ENCODE data around the gene SRRD. TPM values are rescaled to one million over a fixed set of nuclear protein-coding genes. Genes with fewer than 3 reads are reported as not detected.
"Not testable (repeated sequence)": the region's sequence is repeated elsewhere in the genome, so short reads cannot be mapped to it uniquely, and the experiment has no call there.

SRRD gene
- total and polyA plus RNA-seq, 2 experiments from 2014 or later, result 29.5 to 31.2 TPM

DNA sequence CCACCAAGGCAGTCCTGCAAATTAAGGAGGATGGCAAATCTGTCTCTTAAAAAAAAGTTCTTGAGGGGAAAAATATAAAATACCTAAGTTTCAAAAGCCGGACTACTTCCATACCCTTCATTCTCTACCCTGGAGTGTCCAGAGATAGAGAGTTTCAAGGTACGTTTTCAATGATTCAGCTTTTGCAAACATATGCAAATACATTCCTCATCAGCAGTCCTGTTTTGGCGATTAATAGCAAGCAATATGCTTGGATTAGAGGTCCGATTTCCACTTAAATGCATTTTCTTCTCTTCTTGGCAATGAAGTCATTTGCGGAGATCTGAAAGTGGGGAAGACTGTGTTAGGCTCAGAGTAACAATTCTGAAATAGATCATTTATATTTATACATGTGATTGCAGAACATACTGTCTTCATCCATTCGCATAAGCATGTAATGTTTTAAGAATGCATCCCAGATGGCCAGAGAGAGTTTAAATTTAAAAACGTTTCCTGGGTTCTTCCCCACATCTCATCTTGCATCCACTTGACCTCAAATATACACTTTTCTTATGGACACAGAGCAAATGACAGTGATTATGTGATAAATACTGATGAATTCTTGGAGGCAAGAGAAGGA lies 42.4 kb downstream of the SRRD start:
- Histone ChIP-seq H3K36me3 (replicated peaks; ENCODE audit: insufficient read depth, low read depth) (no peaks in the 10 kb centered on the region), H3K4me2 (no peak overlapping the region), H3K4me3 (no peak overlapping the region), H3K9me2 (replicated peaks; ENCODE audit: insufficient read depth) (no peaks in the 10 kb centered on the region), H4K20me1 (ENCODE audit: insufficient read depth, poor library complexity, severe bottlenecking) (no peaks in the 10 kb centered on the region), H3K27me3 (no peaks in the 10 kb centered on the region), H3K4me1 (ENCODE audit: insufficient read depth) (no peaks in the 10 kb centered on the region), H3K79me2 (no peaks in the 10 kb centered on the region), H3K9me3 (ENCODE audit: low read depth) (no peaks in the 10 kb centered on the region), H3K27ac (no peak overlapping the region), H2AFZ (no peak overlapping the region)
- DNase-seq (ENCODE audit: low spot score), result no peak
- TF ChIP-seq, protein P1, sequence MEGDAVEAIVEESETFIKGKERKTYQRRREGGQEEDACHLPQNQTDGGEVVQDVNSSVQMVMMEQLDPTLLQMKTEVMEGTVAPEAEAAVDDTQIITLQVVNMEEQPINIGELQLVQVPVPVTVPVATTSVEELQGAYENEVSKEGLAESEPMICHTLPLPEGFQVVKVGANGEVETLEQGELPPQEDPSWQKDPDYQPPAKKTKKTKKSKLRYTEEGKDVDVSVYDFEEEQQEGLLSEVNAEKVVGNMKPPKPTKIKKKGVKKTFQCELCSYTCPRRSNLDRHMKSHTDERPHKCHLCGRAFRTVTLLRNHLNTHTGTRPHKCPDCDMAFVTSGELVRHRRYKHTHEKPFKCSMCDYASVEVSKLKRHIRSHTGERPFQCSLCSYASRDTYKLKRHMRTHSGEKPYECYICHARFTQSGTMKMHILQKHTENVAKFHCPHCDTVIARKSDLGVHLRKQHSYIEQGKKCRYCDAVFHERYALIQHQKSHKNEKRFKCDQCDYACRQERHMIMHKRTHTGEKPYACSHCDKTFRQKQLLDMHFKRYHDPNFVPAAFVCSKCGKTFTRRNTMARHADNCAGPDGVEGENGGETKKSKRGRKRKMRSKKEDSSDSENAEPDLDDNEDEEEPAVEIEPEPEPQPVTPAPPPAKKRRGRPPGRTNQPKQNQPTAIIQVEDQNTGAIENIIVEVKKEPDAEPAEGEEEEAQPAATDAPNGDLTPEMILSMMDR (IDR thresholded peaks at IDR 0.05; ENCODE audit: poor library complexity), result no peak
- TF ChIP-seq EZH2phosphoT487 (IDR thresholded peaks at IDR 0.05; ENCODE audit: low read depth, severe bottlenecking, unreplicated experiment) (no peak), EZH2 (IDR thresholded peaks at IDR 0.05; ENCODE audit: borderline replicate concordance) (no peak)
- WGBS (ENCODE audit: low lambda C conversion rate, missing lambda C conversion rate), result 89% methylated on average over 7 of the region's 7 CpGs

DNA sequence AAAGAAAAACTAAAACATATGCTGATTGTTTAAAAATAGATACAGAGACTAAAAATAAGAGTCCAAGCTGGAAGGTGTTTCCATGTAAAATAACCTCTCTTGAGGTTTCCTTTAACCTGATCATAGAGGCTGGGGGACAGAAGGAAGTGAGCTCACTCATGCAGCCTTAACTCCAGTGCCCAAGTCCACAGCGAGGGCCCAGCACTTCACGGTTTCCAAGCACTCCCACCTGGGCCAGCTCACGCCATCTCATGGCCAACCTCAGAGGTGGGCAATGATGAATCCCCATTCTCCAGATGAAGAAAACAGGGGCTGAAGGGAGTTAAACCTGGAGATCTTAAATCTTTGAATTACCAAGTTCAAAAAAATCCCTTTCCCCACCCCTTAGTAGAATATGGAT lies 43.5 kb downstream of the SRRD start:
- H3K9me3 ChIP-seq (ENCODE audit: low read depth), result no peaks in the 10 kb centered on the region
- H3K9me2 ChIP-seq (replicated peaks; ENCODE audit: insufficient read depth), result no peaks in the 10 kb centered on the region
- no peak for DNase-seq (ENCODE audit: low spot score)
- no peak overlapping the region for H3K4me2 ChIP-seq
- H3K4me3 ChIP-seq, result no peak overlapping the region
- 96% methylated on average over 3 of the region's 3 CpGs for WGBS (ENCODE audit: low lambda C conversion rate, missing lambda C conversion rate)
- no peak overlapping the region for H2AFZ ChIP-seq
- H3K4me1 ChIP-seq (ENCODE audit: insufficient read depth), result no peaks in the 10 kb centered on the region
- no peak overlapping the region for H3K27ac ChIP-seq
- H4K20me1 ChIP-seq (ENCODE audit: insufficient read depth, poor library complexity, severe bottlenecking), result no peaks in the 10 kb centered on the region
- no peaks in the 10 kb centered on the region for H3K27me3 ChIP-seq
- no peaks in the 10 kb centered on the region for H3K79me2 ChIP-seq
- TF ChIP-seq, protein P1 (IDR thresholded peaks at IDR 0.05; ENCODE audit: poor library complexity), result no peak
- no peak for TF ChIP-seq EZH2phosphoT487 (IDR thresholded peaks at IDR 0.05; ENCODE audit: low read depth, severe bottlenecking, unreplicated experiment)
- TF ChIP-seq EZH2 (IDR thresholded peaks at IDR 0.05; ENCODE audit: borderline replicate concordance), result no peak
- no peaks in the 10 kb centered on the region for H3K36me3 ChIP-seq (replicated peaks; ENCODE audit: insufficient read depth, low read depth)

DNA sequence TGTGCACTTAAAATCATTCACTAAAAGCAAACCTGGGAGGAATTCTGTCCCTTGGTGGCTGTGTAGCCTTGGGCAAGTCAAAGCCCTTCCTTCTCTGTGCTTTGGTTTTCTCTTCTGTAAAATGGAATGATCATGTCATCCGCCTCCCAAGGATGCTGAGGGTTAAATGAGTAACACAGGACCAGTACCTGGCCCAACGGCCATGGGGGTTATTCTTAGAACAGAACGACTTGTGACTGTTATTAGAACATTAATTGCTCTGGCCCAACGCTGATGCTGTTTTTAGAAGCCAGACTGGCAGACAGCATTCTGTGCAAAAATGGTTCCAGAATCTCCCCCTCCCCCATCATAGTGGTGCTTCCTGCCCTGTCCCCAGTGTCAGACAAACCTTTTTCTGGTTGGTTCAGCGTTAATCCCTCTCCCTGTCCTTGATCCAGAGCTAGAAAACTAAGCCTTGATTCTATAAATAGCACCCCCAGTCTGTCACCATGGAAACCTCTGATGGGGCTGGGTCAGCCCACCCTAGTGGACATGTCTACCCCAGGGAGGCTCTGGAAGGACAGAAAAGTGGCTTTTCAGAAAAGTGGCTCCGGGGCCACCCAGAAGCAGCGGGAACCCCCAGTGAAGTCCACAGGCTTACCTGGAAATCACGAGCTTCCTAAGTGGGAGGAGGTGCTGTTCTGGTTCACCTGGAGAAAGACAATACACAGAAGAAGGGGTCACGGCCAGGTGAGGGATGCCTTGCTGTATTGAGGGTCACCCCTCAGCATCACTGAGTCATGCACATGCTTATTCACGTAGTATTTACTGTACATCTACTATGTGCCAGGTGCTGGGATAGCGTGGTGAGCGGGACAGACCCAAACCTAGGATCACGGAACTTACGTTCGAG lies 44.1 kb downstream of the SRRD start:
- Histone ChIP-seq H3K79me2 (no peaks in the 10 kb centered on the region), H3K27ac (no peak overlapping the region), H4K20me1 (ENCODE audit: insufficient read depth, poor library complexity, severe bottlenecking) (no peaks in the 10 kb centered on the region), H3K27me3 (no peaks in the 10 kb centered on the region), H3K4me3 (no peak overlapping the region), H3K9me3 (ENCODE audit: low read depth) (no peaks in the 10 kb centered on the region), H2AFZ (no peak overlapping the region), H3K4me2 (no peak overlapping the region), H3K36me3 (replicated peaks; ENCODE audit: insufficient read depth, low read depth) (no peaks in the 10 kb centered on the region), H3K9me2 (replicated peaks; ENCODE audit: insufficient read depth) (no peaks in the 10 kb centered on the region), H3K4me1 (ENCODE audit: insufficient read depth) (no peaks in the 10 kb centered on the region)
- no peak for DNase-seq (ENCODE audit: low spot score)
- no peak for TF ChIP-seq EZH2 (IDR thresholded peaks at IDR 0.05; ENCODE audit: borderline replicate concordance)
- TF ChIP-seq, protein P1 (IDR thresholded peaks at IDR 0.05; ENCODE audit: poor library complexity), result no peak
- no peak for TF ChIP-seq EZH2phosphoT487 (IDR thresholded peaks at IDR 0.05; ENCODE audit: low read depth, severe bottlenecking, unreplicated experiment)
- 87% methylated on average over 15 of the region's 15 CpGs for WGBS (ENCODE audit: low lambda C conversion rate, missing lambda C conversion rate)

DNA sequence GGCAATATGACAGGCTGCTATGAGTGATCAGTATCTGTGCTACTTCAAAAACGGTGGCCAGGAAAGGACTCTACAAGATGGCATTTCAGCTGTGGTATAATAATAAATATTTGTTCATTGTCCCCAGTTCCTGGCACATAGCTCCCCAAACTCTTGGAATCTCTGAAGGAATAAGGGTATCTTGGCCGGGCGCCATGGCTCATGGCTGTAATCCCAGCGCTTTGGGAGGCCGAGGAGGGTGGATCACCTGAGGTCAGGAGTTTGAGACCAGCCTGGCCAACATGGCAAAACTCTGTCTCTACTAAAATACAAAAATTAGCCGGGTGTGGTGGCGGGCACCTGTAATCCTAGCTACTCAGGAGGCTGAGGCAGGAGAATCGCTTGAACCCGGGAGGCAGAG lies 44.8 kb downstream of the SRRD start:
- not testable (repeated sequence) for H3K36me3 ChIP-seq (replicated peaks; ENCODE audit: insufficient read depth, low read depth); H3K9me3 ChIP-seq (ENCODE audit: low read depth); H2AFZ ChIP-seq; H3K4me3 ChIP-seq; H3K27ac ChIP-seq; H4K20me1 ChIP-seq (ENCODE audit: insufficient read depth, poor library complexity, severe bottlenecking); H3K4me1 ChIP-seq (ENCODE audit: insufficient read depth); H3K9me2 ChIP-seq (replicated peaks; ENCODE audit: insufficient read depth); H3K79me2 ChIP-seq; H3K4me2 ChIP-seq; H3K27me3 ChIP-seq; DNase-seq (ENCODE audit: low spot score)
- 98% methylated on average over 9 of the region's 9 CpGs for WGBS (ENCODE audit: low lambda C conversion rate, missing lambda C conversion rate)
